Stimulated activated CD8-positive, alpha-beta memory T cell treated with anti-CD3 and anti-CD28 coated beads, Interleukin-2, amount 100 ng/mL, for 48 hours (primary cell): ENCODE data around the gene BCAS4.

Experiments used
- DNase-seq, 2 donors: peaks; one replicate each; pipeline ENCODE4 v3.0.0-alpha.2; 2020; ENCODE audit warnings: low read depth in 2 of 2

The BCAS4 gene

DNA sequence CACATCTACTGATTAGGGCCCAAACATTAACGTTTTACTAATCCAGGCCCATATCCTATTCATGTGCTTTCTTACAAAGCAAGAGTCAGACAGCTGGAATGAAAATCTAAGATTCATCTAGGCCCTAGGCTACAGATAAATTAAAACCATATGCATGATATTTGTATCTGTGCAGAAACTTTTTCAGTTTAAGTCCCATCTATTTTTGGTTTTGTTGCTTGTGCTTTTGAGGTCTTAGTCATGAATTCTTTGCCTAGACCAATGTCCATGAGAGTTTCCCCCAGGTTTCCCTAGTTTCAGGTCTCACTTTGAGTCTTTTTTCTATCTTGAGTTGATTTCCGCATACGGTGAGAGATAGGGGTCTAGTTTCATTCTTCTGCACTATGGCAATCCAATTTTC lies 116.2 kb downstream of the BCAS4 start:
- no peak for DNase-seq

DNA sequence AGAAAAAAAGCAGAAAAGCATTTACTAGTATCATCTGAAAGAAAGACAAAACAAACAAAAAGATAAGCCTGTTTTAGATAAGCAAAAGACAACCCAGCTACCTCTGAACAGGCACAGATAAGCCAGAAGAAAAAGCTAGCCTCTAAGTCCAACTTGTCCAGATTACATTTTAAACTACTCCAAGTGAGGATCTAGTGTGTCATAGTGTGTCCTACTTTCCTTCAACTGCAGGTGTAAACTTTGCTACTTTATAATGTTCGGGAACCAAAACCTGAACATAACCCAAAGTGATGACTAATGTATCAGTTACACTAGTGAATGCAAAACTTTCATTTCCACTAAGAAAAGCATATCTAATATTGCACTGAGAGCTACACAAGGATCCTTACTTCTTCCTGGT lies 116.9 kb downstream of the BCAS4 start:
- no peak for DNase-seq

DNA sequence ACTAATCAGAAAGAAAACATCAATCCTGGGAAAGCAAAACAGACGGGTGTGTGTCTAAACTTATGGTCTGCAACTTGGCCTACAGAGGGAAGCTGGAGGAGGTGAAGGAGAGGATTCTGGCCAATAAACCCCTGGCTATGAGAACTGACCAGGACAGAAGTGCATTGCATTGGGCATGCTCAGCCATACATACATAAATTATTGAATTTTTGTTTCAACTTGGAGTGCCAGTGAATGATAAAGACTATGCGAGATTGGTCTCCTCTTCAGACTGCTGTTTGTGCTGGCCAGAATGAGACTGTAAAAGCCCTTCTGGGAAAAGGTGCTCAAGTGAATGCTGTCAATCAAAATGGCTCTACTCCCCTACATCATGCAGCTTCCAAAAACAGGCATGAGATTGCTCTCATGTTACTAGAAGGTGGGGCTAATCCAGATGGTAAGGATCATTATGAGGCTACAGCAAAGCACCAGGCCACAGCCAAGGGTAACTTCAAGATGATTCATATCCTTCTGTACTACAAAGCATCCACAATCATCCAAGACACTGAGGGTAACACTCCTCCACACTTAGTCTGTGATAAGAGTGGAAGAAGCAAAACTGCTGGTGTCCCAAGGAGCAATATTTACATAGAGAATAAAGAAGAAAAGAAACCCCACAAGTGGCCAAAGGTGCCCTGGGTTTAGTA lies 119.0 kb downstream of the BCAS4 start:
- no peak for DNase-seq

DNA sequence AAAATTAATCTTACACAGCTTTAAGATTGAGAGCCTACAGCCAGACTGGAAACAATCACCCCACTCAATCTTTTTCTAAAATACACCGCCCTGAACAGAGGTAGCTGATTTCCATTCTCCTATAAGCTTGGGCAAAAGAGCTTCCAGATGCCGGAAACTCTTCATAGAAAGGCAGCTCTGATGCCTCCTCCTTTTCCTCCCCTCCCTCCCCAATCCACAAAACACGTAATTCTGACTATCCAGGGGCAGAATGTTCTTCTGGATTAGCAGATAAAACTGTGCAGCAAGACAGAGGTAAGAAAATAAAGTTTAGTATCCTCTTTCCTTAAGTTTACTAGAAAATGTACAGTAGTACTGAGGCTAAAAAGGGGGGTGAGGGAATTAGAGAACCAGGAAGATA lies 120.6 kb downstream of the BCAS4 start:
- DNase-seq = no peak

- no peak for DNase-seq
Observed at GRCh38 chr20:50916257-50916656, 121.4 kb downstream of the BCAS4 start.

GRCh38 chr20:50916934-50917333 lies 122.1 kb downstream of the BCAS4 start:
- no peak for DNase-seq

- DNase-seq = no peak
Observed at GRCh38 chr20:50918403-50918802, 123.5 kb downstream of the BCAS4 start.

DNA sequence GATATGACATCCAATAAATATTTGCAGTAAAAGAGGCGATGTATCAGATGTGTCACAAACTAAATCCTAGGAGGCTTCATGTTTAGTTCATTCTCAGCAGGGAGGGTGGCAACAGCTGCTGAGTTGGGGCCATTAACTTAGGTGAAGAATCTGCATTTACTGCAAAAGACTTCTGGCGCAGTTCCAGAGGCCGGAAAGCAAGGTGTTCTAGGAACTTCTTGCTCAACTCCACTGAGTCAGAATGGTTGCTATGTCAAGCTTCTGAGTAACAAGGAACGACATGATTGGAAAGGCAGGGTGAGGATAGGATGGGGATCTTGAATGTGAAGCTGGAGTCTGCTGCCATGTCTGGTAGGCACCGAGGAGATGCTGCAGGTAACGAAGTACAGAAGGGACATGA lies 124.7 kb downstream of the BCAS4 start:
- no peak for DNase-seq

DNA sequence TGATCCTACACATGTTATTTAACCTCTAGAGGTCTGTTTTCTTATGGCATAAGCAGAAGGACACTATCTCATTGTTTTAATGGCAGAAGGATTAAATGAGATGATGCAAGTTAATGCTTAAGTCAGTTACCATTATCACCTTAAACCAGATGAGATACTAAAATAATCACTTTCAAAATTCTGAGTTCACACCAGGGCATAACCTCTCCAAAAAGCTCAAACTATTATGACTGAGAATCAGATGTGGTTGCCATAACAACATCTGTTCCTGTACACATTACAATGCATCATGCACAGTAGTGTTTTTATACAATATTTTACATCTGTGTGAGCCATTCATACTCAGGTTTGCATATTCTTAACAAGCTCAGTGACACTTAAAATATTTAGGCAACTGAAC lies 126.1 kb downstream of the BCAS4 start:
- DNase-seq = no peak

DNA sequence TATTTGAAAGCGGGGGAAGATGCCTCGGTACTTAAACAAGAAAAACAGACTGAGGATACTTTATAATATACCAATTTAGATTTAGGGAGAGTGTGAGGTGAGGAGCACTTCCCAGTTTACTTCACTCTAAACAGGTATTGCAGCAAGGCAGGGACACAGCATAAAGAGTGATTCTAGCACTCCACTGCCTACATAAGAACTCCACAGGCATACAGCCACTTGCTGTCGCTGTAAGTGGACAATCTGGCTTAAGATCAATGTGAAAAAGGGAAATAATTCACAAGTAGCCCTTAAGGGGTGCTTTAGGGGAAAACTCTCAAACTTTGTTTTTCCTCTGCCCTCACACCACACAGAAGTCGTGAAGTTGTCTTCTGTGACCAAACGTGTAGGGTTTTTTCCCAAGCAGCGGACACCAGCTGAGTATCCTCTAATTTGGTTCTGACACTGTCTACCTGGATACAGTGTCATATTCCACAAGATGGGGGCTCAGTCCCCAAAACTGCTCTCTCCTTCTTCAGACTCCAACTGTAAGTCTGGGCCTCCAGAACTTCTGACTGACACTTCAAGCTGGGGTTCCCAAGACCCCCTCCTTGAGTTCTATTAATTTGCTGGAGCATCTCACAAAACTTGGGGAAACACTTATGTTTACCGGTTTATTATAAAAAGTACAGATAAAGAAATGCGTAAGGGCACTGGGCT lies 127.1 kb downstream of the BCAS4 start:
- no peak for DNase-seq

DNA sequence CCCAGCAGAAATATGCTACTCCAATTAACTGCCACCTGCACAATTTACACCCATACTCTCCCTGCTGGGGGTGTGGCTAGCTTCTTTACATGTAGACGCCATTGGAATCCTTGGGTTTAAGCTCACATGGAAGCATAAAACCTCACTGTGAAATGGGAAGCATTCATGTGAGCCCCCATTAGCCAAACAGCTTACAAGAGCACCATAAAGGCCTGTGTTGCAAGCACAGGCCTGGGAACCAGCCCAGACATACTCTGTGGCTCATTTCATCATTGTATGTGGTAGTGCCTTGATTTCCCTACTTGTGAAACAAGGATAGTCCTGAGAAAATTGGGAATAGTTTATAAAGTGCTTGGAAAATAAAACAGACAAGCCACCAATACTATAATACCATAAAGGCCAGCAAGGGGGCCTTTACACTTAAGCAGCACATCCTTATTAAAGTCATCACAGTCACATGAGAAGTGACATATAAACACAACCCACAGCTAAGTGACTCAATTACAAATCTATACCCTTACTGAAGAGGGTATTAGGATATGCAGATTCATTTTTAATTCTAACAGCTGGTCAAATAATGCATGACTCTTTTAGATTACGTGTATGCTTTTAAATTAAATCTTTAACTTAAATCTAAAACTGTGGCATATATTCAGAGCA lies 129.5 kb downstream of the BCAS4 start:
- DNase-seq = no peak

GRCh38 chr20:50926530-50926929 lies 131.7 kb downstream of the BCAS4 start:
- DNase-seq = no peak
